SH-SY5Y (cell line): ENCODE measurements around the gene LMF1.

ENCODE experiments used
- GATA2 ChIP-seq: IDR thresholded peaks from 2 replicates; pipeline ENCODE4 v1.6.1; 2011; ENCODE audit warnings: mild to moderate bottlenecking, low read depth, low read length
- GATA3 ChIP-seq: IDR thresholded peaks from 2 replicates; pipeline ENCODE4 v1.6.1; 2011; ENCODE audit warnings: low read depth, mild to moderate bottlenecking, low read length, moderate library complexity

DNA sequence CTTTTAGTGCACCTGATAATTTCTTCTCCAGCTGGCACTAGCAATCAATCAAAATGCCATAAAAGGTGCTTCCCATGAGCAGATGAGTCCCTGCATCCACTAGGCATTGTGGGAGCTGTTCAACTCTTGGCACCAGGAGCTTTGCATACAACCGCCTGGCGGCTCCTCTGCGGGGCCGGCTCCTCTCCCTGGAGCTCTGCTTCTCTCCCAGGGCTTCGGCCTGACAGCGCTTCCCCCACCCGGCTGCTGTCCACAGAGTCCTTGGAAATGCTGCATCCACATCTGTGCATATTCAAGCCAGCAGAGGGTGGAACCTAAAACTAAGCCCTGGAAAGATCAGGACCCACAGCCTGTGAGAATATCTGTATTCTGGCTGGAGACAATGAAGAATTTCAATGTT is 62.9 kb downstream of the LMF1 start:
- TF ChIP-seq GATA3: no peak
- no peak for TF ChIP-seq GATA2
